HG03521 (cell line): ENCODE measurements around the gene RAB11FIP4.

Experiments
- ATAC-seq: cut with Tn5 transposase; IDR thresholded peaks from one replicate; pipeline ENCODE4 v1.9.1; 2021; ENCODE audit warnings: mild to moderate bottlenecking, moderate library complexity; ENCODE audit not compliant: unreplicated experiment

The RAB11FIP4 gene

DNA sequence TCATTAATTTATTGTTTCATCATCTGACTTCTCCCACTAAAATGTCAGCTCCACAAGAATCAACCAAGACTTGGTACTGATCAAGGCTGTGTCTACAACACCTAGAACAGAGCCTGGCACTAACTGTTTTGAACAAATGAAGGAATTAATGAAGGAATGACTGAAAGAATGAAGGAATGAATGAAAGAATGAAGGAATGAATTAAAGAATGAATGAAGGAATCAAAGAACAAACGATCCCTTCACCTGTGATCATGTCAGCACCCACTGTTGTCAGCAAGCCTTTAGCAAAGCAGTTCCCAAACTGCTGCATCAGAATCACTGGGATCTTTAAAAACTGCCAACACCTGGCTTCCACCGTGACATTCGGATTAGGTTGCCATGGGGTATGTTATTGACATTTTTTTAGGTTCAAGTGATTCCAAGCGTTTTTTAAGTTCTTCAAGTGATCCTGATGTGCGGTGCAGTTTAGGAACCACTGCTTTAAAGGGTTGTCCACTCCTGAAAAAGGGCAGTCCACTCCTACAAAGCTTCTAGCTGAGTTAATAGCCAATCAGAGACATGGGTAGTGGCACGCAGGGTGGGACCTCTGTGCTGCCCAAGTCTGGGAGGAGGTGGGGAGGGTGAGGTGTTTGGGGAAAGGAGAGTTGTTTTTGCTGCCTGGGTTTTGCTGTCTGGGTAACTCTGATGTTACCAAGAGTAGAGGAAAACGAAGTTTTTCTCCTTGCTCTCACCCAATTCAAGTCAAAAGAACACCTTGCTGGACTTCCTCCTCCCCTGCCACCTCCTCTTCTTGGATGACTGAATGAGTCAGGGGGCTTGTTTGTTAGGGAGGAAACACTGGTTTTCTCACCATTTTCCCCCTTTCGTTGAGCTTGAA lies 89.7 kb downstream of the RAB11FIP4 start:
- ATAC-seq = no peak

DNA sequence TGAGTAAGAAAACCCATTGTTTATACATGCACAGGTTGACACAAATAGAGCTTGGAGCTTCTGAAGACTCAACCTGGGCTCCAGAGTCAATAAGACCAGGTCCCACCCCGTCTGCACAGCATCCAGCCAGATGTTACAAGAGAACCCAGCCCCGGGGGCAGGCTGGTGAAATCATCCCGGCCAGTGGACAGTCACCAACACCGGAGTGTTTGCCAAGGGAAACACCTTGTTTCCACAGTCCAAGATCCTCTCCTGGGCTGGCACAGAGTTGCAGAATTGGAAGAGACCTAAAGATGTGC lies 90.3 kb downstream of the RAB11FIP4 start:
- no peak for ATAC-seq

DNA sequence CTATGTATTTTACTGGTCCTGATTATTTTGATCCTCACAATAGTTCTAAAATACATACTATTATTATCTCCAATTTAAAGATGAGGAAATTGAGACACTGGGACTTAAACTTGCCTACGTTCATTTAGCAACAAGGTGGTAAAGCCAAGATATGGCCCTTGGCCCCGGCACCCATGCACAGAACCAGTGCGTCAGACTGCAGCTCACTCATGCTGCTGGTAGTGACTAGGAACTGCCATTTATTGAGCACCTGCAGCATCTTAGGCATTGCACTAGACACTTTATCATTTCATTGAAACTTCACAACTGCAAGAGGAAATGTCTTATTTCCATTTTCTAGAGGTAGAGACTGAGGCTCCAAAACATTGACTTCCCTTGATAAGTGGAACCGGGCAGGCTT lies 93.3 kb downstream of the RAB11FIP4 start:
- ATAC-seq = no peak

DNA sequence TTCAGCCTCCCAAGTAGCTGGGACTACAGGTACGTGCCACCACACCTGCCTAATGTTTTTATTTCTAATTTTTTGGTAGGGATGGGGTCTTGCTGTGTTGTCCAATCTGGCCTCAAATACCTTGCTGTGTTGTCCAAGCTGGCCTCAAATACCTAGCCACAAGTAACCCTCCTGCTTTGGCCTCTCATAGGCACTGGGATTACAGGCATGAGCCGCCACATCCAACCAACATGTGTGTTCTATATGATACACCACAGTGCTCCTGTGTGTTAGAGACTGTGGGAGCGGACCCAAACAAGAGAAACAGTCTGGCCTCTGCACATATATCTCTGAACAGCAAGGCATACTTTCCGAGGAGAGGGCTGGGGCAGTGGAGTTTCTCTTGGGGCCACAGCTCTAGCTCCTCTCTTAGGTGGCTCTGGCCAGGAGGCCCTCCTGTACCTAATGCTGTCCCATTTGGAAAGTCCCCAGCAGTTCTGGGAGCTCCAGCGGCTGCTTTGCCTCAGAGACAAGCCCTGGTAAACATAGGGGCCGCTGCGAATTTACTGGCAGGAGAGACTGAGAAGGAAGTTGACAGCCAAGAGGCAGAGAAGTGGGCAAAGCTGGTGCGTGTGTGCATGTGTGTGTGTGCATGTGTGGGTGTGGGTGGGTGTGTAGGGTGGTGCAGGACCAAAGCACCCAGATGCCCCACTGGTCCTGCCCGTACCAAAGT lies 95.0 kb downstream of the RAB11FIP4 start:
- ATAC-seq = no peak

GRCh38 chr17:31487063-31487647 lies 95.7 kb downstream of the RAB11FIP4 start:
- ATAC-seq = no peak

- peak; percentile 83 for ATAC-seq
These were observed 96.3 kb downstream of the RAB11FIP4 start for GRCh38 chr17:31487648-31488263.

- peak; percentile 21 for ATAC-seq
These were observed 96.9 kb downstream of the RAB11FIP4 start for GRCh38 chr17:31488264-31488981.

- ATAC-seq = no peak
These were observed 97.5 kb downstream of the RAB11FIP4 start for GRCh38 chr17:31488982-31489294.

- no peak for ATAC-seq
These were observed 98.0 kb downstream of the RAB11FIP4 start for GRCh38 chr17:31489295-31490018.

DNA sequence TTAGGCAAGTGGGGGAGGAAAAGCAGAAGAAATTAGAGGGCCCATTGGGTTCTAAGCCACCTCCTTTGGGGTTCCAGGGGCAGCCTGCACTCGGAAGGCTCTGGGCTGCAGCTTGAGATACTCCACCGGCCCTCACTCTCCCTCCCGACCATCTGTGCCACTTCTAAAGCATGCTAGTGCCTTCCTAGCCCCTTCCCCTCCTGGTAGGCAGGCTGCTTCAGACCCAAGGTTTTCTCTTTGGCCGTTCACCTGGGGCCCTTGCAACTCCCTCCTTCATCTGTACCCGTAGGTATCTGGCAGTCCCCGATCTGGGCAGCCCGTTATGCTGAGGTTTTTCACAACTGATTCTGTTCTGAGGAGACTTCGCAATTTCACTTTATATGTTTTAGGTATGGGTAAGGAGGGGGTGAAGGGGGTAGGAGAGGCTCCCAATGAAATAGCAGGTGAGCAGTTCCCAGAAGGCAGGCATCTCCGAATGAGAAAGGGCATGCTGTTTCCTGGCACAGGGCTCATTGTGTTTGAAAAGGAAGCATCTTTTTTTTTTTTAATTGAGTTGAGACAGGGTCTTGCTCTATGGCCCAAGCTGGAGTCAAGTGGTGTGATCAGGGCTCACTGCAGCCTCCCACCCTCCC lies 98.7 kb downstream of the RAB11FIP4 start:
- no peak for ATAC-seq

DNA sequence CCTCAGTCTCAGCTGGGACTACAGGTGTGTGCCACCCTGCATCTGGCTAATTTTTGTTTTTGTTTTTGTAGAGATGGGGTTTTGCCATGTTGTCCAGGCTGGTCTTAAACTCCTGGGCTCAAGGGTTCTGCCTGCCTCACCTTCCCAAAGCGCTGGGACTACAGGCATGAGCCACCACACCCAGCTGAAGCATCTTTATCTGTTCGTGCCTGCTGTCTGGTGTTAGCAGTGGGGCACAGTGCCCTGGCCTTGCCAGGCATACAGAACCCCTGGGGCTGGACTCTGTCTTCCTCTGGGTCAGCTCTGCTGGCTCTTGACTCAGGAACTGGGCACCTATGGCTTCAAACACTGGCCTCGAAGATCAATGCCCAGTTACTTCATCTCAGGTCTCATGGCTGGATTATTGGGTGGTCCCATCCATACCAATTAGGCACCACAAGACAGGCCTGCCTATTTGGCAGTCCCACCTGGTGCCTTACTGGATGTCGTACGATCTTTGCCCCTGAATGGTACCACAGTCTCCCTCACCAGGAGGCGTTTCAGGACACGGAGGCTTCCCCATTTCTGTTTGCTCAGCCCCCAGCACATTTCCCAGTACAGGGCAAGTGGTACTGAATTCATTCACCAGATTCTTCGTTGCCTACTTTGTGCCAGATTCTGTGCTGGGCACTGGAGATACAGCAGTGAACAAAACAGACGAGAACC lies 99.3 kb downstream of the RAB11FIP4 start:
- no peak for ATAC-seq

- no peak for ATAC-seq
These were observed 100.1 kb downstream of the RAB11FIP4 start for GRCh38 chr17:31491376-31492131.

- ATAC-seq = no peak
These were observed 100.7 kb downstream of the RAB11FIP4 start for GRCh38 chr17:31492206-31492605.

DNA sequence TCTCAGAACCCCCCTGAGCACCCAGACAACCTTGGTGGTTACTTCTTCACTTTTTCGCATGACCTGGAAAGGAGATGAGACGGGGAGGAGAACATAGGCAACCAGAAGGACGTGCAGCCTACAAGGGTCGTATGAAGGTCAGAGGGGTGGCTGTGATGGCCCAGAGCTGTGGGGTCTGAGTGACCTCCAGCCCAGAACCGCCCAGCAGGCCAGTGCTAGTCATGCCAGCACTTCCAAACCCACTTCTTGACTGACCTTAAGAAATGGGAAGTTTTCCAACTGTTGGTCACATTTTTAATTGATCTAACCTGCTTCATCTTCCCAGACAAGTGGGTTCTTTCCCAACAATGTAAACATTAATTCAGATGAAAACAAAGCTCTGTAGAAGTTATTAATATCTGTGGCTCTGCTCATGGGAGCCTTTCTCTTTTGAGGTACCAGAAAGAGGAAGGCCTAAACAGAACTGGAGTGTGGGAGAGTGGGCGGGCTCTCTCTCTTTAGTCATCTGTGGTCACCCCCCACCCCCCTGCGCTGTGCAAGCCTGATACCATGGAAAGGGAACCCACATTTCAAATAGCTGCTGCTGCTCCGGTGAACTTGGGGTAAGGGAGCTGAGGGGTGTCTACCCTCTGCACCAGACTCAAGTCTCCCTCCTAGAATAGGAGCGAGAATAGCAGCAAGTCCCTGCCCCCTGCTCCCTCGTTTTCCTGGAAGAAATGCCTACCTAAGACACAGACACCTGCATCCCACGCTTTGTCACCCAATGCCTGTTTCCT lies 101.6 kb downstream of the RAB11FIP4 start:
- no peak for ATAC-seq

DNA sequence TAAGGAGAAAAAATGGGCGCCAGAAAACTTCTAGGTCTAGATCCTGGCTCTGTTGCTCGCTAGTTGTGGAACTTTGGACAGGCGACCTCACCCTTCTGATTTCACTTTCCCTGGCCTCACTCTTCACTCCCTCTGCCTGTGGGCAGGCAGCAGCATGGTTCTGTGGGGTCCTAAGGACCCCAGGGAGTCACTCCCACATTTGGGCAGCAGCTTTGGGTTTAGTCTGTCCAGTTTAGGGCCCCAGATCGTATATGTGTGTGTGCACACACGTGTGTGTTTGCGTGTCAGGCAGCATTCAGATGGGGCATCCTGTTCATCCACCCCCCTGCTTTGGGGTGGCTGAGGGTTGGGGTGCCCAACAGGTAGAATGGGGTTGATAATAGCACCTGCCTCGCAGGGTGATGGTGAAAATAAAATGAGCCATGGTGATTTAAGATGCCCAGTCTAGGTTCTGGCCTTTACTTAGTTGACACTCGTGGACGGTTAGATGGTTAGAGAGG lies 102.2 kb downstream of the RAB11FIP4 start:
- ATAC-seq = no peak

DNA sequence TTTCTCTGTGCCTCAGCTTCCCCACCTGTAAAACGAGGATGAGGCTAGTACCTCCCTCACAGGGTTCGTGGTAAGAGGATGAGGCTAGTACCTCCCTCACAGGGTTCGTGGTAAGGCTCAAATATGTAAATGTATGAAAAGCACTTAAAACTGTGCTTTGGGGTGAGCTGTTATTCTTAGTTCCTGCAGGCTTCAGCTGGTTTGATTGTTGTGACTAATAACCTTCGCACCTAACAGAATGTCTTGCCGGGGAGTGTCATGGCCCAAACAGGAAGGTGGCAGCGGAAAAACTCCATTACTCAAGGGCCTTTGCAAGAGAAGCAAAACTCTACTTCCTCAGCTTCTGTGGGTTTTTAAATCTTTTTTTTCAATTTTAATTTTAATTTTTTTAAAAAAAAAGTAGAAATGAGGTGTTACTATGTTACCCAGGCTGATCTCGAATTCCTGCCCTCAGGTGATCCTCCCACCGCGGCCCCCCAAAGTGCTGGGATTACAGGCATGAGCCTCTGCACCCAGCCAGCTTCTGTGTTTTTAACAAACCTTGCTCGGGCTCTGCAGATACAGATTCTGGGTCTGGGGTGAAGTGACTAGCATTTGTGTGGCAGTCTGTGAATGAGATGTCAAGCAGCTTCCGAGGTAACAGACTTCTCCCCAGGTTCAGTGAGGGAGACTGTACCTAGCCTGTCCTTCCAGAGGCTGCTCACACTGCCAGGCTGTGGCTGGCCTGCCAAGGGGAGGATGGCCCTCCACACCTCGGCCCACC lies 103.0 kb downstream of the RAB11FIP4 start:
- peak; percentile 47 for ATAC-seq
